Mucosa of rectum (tissue), 2 donors: ENCODE data around the gene CDK5RAP1.

Source experiments
- H3K27ac ChIP-seq, 2 donors: one replicate each; pipeline ENCODE4 v1.7.0; 2013; ENCODE audit warnings: inconsistent platforms in 2 of 2, low read depth in 2 of 2, low read length in 2 of 2
- H3K27me3 ChIP-seq, 2 donors: one replicate each; pipeline ENCODE4 v1.7.0; 2013; ENCODE audit warnings: low read length in 2 of 2; ENCODE audit not compliant: control insufficient read depth in 2 of 2, insufficient read depth in 2 of 2
- H3K36me3 ChIP-seq, 2 donors: one replicate each; pipeline ENCODE4 v1.7.0; 2013; ENCODE audit warnings: low read length in 2 of 2; ENCODE audit not compliant: control insufficient read depth in 2 of 2, insufficient read depth in 2 of 2
- H3K4me1 ChIP-seq, 2 donors: one replicate each; pipeline ENCODE4 v1.7.0; 2013; ENCODE audit warnings: low read length in 2 of 2, mild to moderate bottlenecking in 1 of 2; ENCODE audit not compliant: control insufficient read depth in 2 of 2, insufficient read depth in 2 of 2
- H3K4me3 ChIP-seq, 2 donors: one replicate each; pipeline ENCODE4 v1.7.0; 2013; ENCODE audit warnings: low read length in 2 of 2
- H3K9ac ChIP-seq, 2 donors: one replicate each; pipeline ENCODE4 v1.7.0; 2013; ENCODE audit warnings: low read length in 2 of 2, low read depth in 1 of 2, mild to moderate bottlenecking in 1 of 2
- H3K9me3 ChIP-seq, 2 donors: one replicate each; pipeline ENCODE4 v1.7.0; 2013; ENCODE audit warnings: low read length in 2 of 2; ENCODE audit not compliant: control insufficient read depth in 2 of 2
- donor health status: healthy.
- donor health status: Normal muscosa, but diverticular disease.

Gene CDK5RAP1

DNA sequence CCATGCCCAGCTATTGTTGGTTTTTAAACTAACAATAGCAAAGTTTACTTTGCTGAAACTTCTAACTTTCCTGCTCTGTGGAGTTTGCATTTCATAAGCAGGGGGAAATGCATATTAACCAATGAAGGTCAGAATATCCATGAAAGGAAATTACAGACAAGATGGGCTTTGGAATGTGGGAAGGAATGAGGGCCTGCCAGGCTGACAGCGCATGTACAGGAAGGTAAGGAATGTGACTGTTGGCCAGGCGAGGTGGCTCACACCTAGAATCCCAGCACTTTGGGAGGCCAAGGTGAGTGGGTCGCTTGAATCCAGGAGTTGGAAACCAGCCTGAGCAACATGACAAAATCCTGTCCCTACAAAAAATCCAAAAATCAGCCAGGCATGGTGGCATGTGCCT lies 49.6 kb downstream of the CDK5RAP1 start:
- Histone ChIP-seq H3K9ac (no peak overlapping the region), H3K27ac (no peak overlapping the region), H3K4me1 (no peaks in the 10 kb centered on the region), H3K27me3 (no peaks in the 10 kb centered on the region), H3K36me3 (peaks cover 11 to 18% of the 10 kb centered on the region in 2 donors), H3K4me3 (no peak overlapping the region), H3K9me3 (no peaks in the 10 kb centered on the region)

DNA sequence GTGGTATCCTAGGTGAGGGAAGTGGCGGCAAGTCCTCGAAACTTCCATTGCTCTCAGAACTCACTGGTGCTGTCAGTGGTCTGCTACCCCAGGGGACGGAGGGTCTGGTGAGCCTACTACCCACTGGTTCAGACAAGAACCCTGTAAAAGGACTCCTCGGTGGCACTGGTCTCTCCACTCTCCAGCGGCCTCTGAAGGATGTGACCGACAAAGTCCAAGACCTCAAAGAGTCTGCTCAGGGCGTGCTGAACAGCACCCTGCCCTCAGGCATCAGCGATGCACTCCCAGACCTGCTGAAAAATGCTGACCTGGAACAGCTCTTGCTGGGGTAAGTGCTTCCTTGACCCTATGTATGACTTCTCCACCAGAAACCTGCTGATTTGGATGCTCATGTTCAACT lies 51.8 kb downstream of the CDK5RAP1 start:
- H3K9ac ChIP-seq, result no peak overlapping the region
- peaks cover 10 to 15% of the 10 kb centered on the region in 2 donors for H3K36me3 ChIP-seq
- H3K4me1 ChIP-seq, result no peaks in the 10 kb centered on the region
- no peaks in the 10 kb centered on the region for H3K9me3 ChIP-seq
- no peak overlapping the region for H3K4me3 ChIP-seq
- H3K27me3 ChIP-seq, result no peaks in the 10 kb centered on the region
- no peak overlapping the region for H3K27ac ChIP-seq

DNA sequence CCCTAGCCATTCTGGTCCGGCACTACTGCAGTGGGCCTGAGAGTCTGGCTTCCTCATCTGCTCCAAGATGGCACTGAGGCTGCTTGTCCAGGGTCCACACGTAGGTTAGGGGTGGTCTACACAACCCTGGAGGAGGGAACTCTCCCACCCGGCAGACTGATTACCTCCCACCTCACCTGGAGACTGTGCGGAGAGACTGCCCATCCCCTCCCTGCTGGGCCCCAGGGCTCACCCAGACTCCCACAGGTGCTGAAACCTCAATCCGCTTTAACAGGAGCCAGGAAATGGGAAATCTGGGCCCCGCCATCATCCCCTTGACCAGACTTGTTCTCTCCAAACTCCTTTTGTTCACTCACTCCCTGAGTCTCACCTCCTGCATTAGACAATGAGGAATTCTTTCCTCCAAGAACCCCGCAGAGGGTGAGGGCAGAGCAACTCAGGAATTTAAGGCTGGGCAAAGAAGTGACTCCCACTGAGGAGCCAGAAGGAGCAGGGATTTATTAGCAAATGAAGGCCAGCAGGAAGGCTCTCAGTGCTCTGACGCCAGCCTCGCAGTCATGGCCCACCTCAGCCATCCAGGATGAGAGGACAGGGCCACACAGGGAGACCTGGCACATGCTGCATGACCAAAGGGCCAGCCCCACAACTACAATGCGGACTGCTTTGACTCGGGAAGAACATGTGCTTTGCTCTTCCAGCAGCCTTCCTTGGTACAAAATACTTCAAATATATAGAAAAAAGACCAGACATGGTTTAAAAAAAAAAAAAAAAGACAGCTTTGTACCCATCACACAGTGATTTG lies 53.0 kb downstream of the CDK5RAP1 start:
- Histone ChIP-seq H3K27ac (no peak overlapping the region), H3K9me3 (no peaks in the 10 kb centered on the region), H3K9ac (no peak overlapping the region), H3K4me1 (no peaks in the 10 kb centered on the region), H3K27me3 (no peaks in the 10 kb centered on the region), H3K4me3 (no peak overlapping the region), H3K36me3 (peaks cover 10 to 15% of the 10 kb centered on the region in 2 donors)

DNA sequence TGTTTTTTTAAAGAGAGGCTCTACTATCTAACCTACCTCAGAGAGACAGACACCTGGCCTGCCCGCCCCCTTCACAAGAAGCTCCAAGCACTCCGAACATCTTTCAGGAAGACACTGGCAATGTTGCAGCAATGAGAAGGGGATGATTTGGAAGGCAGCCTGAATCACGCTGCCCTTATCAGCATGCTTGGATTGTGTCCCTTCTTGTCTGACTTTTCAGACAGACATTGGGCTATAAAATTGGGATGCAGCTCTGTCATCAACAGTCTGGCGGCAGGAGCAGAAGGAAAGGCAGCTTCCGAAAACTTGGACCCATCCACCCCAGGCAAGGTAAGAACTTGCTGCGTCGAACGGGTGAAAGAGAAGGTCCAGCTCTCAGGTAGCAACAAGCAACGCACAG lies 56.0 kb downstream of the CDK5RAP1 start:
- Histone ChIP-seq H3K36me3 (peaks cover 5 to 10% of the 10 kb centered on the region in 2 donors), H3K27me3 (no peaks in the 10 kb centered on the region), H3K4me1 (no peaks in the 10 kb centered on the region), H3K4me3 (no peak overlapping the region), H3K27ac (no peak overlapping the region), H3K9ac (no peak overlapping the region), H3K9me3 (no peaks in the 10 kb centered on the region)

DNA sequence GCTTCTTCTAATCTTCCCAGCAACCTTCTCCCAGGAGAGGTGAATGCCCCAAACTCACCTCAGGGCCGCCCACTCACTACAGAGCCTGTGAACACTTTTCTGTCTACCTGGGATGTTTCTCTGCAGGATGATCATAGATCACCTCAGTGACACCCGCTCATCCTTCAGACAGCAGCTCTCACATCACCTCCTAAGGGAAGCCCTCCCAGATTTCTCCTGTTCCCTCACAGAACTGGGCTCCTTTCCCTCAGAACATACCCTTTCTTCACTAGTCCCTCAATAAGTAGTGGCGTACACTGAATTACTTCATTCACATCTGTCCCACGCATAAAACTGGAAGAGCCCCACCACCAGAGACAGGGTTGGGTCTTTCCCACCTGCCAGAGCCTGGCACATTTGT lies 57.8 kb downstream of the CDK5RAP1 start:
- Histone ChIP-seq H3K4me3 (no peak overlapping the region), H3K4me1 (no peaks in the 10 kb centered on the region), H3K27me3 (no peaks in the 10 kb centered on the region), H3K9ac (no peak overlapping the region), H3K27ac (no peak overlapping the region), H3K9me3 (no peaks in the 10 kb centered on the region), H3K36me3 (no peaks in the 10 kb centered on the region)

DNA sequence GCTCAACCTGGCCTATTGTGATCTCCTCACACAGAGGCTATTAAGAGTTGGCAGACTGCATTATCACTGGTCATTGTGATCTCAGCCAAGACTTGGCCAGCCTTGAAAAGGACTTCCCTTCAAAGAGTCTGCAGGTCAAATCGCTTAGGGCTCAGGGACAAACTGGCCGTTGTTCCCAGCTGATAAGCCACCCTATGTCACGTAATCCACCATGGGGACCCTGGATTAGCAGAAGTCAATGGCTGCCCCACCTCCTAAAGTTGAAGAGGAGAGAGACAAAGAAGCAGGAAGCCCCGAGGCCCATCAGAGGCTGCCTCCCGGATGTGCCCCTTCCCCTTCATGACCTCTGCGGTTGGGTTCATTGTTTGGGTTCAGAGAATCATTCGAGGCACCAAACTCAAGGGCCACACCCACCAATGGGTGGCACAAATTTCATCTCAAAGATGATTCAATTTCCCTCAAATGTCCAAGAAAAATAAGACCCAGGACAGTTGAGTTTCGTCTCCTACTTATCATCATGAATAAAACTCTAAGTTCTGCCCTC lies 61.7 kb downstream of the CDK5RAP1 start:
- Histone ChIP-seq H3K36me3 (no peaks in the 10 kb centered on the region), H3K4me3 (no peak overlapping the region), H3K9me3 (no peaks in the 10 kb centered on the region), H3K27me3 (no peaks in the 10 kb centered on the region), H3K9ac (no peak overlapping the region), H3K27ac (no peak overlapping the region), H3K4me1 (no peaks in the 10 kb centered on the region)

DNA sequence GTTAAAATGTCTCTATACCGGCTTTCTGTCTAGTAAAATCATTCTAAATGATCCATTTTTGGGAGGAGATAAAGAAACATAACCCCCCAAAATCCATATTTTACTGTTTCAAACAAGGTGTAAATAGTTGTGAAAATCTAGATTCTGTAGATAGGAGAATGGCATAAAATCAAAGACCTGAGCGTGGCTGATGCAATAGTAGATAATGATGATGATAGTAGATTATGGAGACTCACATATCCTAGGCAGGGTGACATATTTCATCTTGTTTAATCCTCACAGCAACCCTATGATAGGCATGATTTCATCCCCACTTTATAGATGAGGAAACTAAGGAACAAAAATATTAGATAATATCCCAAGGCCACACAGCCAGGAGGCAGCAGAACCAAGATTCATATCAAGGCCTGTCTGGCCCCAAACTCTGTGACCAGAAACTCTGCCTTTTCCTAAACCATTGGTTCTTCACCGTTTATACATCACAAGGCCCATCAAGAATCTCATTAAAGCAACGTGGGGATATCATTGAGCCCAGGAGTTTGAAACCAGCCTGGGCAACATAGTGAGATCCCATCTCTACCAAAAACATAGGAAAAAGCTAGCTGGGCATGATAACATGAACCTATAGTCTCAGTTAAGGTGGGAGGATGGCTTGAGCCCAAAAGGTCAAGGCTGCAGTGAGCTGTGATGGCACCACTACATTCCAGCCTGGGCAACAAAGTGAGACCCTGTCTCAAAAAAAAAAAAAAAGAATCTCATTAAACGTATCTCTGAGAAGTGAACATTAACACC lies 62.7 kb downstream of the CDK5RAP1 start:
- Histone ChIP-seq H3K9me3 (no peaks in the 10 kb centered on the region), H3K4me1 (no peaks in the 10 kb centered on the region), H3K27ac (no peak overlapping the region), H3K4me3 (no peak overlapping the region), H3K36me3 (no peaks in the 10 kb centered on the region), H3K9ac (no peak overlapping the region), H3K27me3 (no peaks in the 10 kb centered on the region)

DNA sequence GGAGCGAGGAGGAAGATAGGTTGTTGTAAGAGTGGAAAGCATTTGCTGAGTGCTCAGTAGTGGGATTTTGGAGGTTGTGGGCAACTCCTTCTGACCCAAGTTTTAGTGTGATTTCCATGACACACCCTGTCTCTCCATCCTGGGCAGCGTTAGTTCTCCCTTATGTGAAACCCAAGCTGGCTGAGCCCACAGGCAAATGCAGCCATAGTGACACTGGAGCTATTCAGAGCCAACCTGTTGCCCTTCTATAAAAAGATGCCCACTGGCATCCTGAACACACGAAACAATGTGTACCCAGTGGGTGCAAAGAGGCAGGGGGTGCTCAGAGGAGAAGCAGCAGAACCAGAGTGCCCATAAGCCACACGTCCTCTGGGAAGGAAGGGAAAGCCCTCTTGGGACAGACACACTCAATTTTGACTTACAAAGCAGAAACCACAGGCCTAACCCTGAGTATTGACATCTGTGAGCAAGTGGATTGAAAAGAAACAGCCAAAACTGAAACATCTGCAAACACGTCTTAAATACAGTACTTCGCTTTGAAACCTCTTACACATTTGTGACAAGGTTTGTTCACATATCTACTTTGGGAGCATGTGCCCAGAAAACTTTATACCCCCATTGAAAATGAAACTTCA lies 63.7 kb downstream of the CDK5RAP1 start:
- Histone ChIP-seq H3K27me3 (no peaks in the 10 kb centered on the region), H3K36me3 (no peaks in the 10 kb centered on the region), H3K4me3 (no peak overlapping the region), H3K9me3 (no peaks in the 10 kb centered on the region), H3K27ac (no peak overlapping the region), H3K4me1 (no peaks in the 10 kb centered on the region), H3K9ac (no peak overlapping the region)

DNA sequence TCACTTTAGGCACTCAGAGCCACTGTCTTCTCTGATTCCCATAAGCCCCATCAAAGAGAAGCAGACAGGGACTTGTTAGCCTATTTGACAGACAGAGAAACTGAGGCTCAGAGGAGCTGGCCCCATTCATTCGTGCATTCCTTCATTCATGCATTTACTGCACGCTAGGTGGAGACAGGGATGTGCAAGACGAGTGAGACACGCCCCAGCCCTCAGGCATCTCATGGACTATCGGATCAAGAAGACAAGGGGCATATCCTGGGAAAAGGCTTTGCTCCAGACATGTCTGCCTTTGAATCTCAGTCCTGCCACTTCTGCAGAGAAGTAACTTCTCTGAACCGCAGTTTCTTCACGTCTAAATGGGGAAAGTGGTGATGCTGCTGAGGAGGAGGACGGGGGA lies 64.2 kb downstream of the CDK5RAP1 start:
- Histone ChIP-seq H3K9ac (no peak overlapping the region), H3K4me3 (no peak overlapping the region), H3K27ac (no peak overlapping the region), H3K36me3 (no peaks in the 10 kb centered on the region), H3K9me3 (no peaks in the 10 kb centered on the region), H3K4me1 (no peaks in the 10 kb centered on the region), H3K27me3 (no peaks in the 10 kb centered on the region)

DNA sequence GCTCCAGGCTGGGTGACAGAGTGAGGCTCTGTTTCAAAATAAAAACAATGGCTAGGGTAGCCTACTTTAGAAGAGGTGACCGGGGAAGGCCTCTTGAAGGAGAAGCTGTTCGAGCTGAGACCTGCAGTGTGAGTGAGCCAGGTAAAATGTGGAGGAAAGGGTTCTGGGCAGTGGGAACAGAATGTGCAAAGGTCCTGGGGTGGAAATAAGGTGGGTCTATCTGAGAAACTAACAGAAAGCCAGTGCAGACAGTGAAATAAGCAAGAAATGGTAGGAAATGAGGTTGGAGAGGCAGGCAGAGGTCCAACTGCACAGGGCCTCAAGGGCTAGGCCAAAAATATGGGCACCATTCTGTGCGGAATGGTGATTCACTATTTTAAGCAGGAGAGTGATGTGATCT lies 64.9 kb downstream of the CDK5RAP1 start:
- Histone ChIP-seq H3K9ac (no peak overlapping the region), H3K4me3 (no peak overlapping the region), H3K27ac (no peak overlapping the region), H3K27me3 (no peaks in the 10 kb centered on the region), H3K9me3 (no peaks in the 10 kb centered on the region), H3K36me3 (no peaks in the 10 kb centered on the region), H3K4me1 (no peaks in the 10 kb centered on the region)
